HUES6 (cell line): Measurements from ENCODE around the gene PCDH9.

ENCODE experiments used
- H3K27ac ChIP-seq: 2 replicates; pipeline ENCODE4 v1.7.0; 2013; ENCODE audit warnings: low read depth, mild to moderate bottlenecking, low read length, inconsistent platforms
- H3K27me3 ChIP-seq: 2 replicates; pipeline ENCODE4 v1.6.1; 2013; ENCODE audit warnings: low read length; ENCODE audit not compliant: control insufficient read depth, insufficient read depth
- H3K36me3 ChIP-seq: 2 replicates; pipeline ENCODE4 v1.6.1; 2013; ENCODE audit warnings: low read length; ENCODE audit not compliant: control insufficient read depth, insufficient read depth
- H3K4me1 ChIP-seq: 2 replicates; pipeline ENCODE4 v1.6.1; 2013; ENCODE audit warnings: low read length; ENCODE audit not compliant: control insufficient read depth, insufficient read depth
- H3K4me3 ChIP-seq: 2 replicates; pipeline ENCODE4 v1.5.1; 2013; ENCODE audit warnings: low read depth, low read length
- H3K9ac ChIP-seq: one replicate; pipeline ENCODE4 v1.6.1; 2013; ENCODE audit warnings: mild to moderate bottlenecking, low read length
- H3K9me3 ChIP-seq: 2 replicates; pipeline ENCODE4 v1.6.1; 2013; ENCODE audit warnings: low read depth, low read length; ENCODE audit not compliant: control insufficient read depth, insufficient read depth

PCDH9 gene

DNA sequence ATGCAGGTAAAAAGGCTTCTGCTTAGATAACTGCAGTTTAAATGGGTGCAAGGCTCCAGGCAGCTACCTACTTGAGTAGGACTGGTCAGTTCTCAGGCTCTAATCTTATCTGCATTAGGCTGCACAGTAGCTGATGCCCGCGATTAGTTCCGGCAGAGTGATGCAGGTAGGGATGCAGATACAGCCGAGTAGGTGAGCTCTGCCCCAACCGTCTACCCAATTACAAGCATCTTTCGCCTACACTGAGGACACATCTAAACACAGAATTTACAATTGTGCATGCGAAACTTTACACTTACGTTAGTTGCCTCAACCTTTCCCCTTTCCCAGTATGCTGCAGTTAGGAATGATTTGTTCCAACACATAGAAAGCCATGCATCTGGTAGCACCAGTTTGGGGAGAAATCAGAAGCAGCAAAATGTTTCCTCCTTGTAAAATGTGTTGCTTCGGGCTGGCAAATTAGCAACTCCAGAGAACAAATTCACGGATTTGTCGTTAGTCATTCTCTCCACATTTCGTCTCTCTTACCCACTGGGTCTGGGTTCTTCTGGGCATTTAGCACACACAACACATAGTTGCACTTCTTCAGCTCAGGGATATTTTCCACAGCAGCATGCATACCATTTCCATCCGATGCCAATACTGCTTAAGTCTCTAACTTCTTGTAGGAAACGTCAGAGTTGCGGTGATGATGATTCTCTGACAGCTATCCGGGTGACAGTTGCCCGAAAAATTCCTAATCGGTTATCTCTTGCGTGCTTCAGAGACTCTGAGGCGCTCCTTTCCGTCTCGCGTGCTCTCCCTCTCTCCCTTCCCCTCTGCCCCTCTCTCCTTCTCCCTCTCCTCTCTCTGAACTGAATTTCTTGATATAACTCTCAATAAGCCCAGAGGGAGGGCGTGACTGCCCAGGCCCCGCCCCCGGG lies at the start of gene PCDH9:
PCDH9 (minus strand) TSS at position 856 of the 923 bp plus-strand sequence. CDS start 1,896 bp downstream, outside the sequence.
- peaks cover 12% of the 10 kb centered on the region for H3K4me1 ChIP-seq
- H3K9me3 ChIP-seq = no peaks in the 10 kb centered on the region
- peak within 1 kb of the TSS; percentile 45; the same call in 1 of the 2 replicates for H3K27ac ChIP-seq
- no peaks in the 10 kb centered on the region for H3K36me3 ChIP-seq
- H3K9ac ChIP-seq = peak within 1 kb of the TSS; percentile 82
- peak within 1 kb of the TSS; percentile 98 for H3K4me3 ChIP-seq
- H3K27me3 ChIP-seq = peaks cover 31% of the 10 kb centered on the region

DNA sequence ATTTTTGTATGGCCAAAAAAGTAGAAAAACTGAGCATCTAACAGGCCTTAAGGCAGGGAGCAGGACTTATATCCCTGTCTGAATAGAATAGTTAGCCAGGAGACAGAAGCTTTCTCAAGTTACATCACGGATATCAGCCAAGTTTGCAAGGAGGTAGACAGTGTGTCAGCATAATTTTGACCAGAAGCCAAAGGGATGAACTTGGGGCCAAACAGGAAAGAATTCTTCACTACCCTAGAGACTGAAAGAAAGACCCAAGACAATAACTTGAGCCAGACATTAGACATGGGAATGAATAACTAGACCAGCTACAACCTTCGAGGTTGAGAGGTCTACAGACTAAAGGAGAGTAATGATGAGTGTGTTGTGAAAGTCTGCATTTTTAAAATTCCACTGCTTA lies 48.1 kb upstream of the PCDH9 start:
- H3K36me3 ChIP-seq = no peaks in the 10 kb centered on the region
- H3K27ac ChIP-seq = no peak overlapping the region
- H3K4me3 ChIP-seq = no peak overlapping the region
- peaks cover 14% of the 10 kb centered on the region for H3K4me1 ChIP-seq
- no peaks in the 10 kb centered on the region for H3K9me3 ChIP-seq
- H3K9ac ChIP-seq = no peak overlapping the region
- H3K27me3 ChIP-seq = no peaks in the 10 kb centered on the region

DNA sequence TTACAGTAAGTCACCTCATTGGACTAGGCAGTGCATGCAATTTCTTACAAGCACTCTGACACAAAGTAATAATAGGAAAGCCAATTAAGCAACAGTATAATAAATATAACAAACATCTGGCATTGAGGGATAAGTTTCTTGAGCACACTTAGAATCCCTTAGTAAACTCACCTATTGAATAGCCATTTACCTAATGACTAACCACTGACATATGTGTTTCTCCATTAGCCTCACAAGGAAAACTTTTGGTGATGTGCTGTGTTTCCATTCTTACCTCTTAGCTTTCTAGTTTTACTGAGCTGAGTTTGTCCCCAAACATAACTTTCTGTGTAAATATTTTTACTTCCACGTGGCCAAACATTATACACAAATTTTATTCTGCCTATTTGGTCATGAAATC lies 47.4 kb upstream of the PCDH9 start:
- Histone ChIP-seq H3K9me3 (no peaks in the 10 kb centered on the region), H3K27ac (no peak overlapping the region)

DNA sequence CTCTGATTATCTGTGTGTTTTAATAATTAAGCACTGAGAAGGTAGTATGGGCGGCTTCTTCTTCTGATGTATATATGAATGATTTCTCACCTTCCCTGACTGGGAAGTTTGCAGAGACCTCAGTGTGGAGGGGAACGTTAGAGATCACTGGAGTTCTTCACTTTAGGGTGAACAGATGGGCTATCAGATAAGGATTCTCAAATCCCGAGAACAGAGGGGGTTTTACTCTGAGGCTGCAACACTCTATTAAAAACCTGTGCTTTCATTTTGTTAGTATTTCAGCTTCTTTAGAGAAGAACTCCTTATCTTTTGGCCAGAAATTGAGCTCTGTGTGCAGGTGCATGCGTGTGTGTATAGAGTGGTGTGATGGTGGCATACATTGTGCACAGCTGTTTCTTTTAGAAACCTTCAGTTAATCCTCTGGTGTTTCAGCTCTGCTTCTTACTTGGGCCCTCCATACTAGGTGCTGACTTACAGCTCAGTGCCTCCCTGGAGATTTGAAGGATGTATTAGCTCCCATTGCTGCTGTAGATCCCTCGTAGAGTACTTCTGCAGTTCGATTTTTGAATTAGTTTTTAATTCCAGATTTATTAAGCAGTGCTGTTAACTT lies 45.3 kb upstream of the PCDH9 start:
- H3K36me3 ChIP-seq = no peaks in the 10 kb centered on the region
- no peak overlapping the region for H3K9ac ChIP-seq
- H3K4me1 ChIP-seq = 0 out of 2 replicates have a peak, but pooled peaks cover 4% of the 10 kb centered on the region
- no peak overlapping the region for H3K4me3 ChIP-seq
- no peaks in the 10 kb centered on the region for H3K27me3 ChIP-seq
- H3K9me3 ChIP-seq = no peaks in the 10 kb centered on the region
- no peak overlapping the region for H3K27ac ChIP-seq

More for the DNA sequence above, 47.4 kb upstream of the PCDH9 start:
- Histone ChIP-seq H3K4me3 (no peak overlapping the region), H3K27me3 (no peaks in the 10 kb centered on the region), H3K36me3 (no peaks in the 10 kb centered on the region), H3K9ac (no peak overlapping the region), H3K4me1 (peaks cover 14% of the 10 kb centered on the region)

- Histone ChIP-seq H3K27ac (no peak overlapping the region), H3K36me3 (no peaks in the 10 kb centered on the region), H3K4me1 (0 out of 2 replicates have a peak, but pooled peaks cover 4% of the 10 kb centered on the region), H3K9ac (no peak overlapping the region), H3K4me3 (no peak overlapping the region), H3K27me3 (no peaks in the 10 kb centered on the region), H3K9me3 (no peaks in the 10 kb centered on the region)
Measured at GRCh38 chr13:67273001-67273400, 42.9 kb upstream of the PCDH9 start.

DNA sequence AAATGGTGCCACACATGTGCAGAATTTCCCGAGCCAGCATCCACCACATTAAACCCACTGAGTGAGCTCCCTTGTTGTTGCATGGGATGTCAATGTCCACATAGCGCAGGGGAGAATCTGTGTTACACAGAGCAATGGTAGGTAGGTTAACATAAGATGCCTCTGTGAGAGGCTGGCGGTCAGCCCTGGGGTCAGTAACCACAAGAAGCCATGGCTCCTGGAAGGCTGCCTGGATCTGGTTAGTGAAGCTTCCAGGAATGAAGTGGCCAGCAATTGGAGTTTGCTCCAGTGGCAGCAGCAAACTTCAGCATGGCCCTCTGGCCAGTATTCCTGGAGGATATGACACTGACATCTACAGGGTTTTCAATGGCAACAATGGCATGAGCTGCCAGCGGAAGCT lies 37.0 kb upstream of the PCDH9 start:
- Histone ChIP-seq H3K4me1 (no peaks in the 10 kb centered on the region), H3K9me3 (no peaks in the 10 kb centered on the region), H3K9ac (no peak overlapping the region), H3K36me3 (no peaks in the 10 kb centered on the region), H3K27ac (no peak overlapping the region), H3K4me3 (no peak overlapping the region), H3K27me3 (no peaks in the 10 kb centered on the region)

DNA sequence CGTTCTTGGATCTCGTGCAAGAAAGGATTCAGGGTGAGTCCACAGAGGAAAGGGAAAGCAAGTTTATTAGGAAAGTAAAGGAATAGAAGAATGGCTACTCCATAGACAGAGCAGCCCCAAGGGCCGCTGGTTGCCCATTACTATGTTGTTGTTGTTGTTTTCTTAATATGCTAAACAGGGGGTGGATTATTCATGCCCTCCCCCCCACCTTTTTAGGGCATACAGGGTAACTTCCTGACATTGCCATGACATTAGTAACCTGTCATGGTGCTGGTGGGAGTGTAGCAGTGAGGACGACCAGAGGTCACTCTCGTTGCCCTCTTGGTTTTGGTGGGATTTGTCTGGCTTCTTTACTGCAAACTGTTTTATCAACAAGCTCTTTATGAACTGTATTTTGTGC lies 29.1 kb upstream of the PCDH9 start:
- Histone ChIP-seq H3K27ac (peak overlapping the region; percentile 76; the same call in 1 of the 2 replicates), H3K27me3 (no peaks in the 10 kb centered on the region), H3K4me1 (peaks cover 27% of the 10 kb centered on the region), H3K4me3 (0 out of 2 replicates have a peak overlapping the region, but pooled peaks have one; percentile 5), H3K9me3 (no peaks in the 10 kb centered on the region), H3K36me3 (no peaks in the 10 kb centered on the region), H3K9ac (peak overlapping the region; percentile 47)

GRCh38 chr13:67258482-67258881 lies 28.3 kb upstream of the PCDH9 start:
- Histone ChIP-seq H3K4me3 (no peak overlapping the region), H3K27me3 (no peaks in the 10 kb centered on the region), H3K4me1 (peaks cover 27% of the 10 kb centered on the region), H3K9ac (no peak overlapping the region), H3K27ac (peak overlapping the region; percentile 76; the same call in 1 of the 2 replicates), H3K36me3 (no peaks in the 10 kb centered on the region), H3K9me3 (no peaks in the 10 kb centered on the region)

- no peak overlapping the region for H3K27ac ChIP-seq
- no peak overlapping the region for H3K4me3 ChIP-seq
- H3K4me1 ChIP-seq = peaks cover 3% of the 10 kb centered on the region
- no peak overlapping the region for H3K9ac ChIP-seq
- H3K27me3 ChIP-seq = no peaks in the 10 kb centered on the region
- H3K9me3 ChIP-seq = no peaks in the 10 kb centered on the region
- H3K36me3 ChIP-seq = no peaks in the 10 kb centered on the region
Measured at GRCh38 chr13:67238861-67239260, 8.7 kb upstream of the PCDH9 start.

DNA sequence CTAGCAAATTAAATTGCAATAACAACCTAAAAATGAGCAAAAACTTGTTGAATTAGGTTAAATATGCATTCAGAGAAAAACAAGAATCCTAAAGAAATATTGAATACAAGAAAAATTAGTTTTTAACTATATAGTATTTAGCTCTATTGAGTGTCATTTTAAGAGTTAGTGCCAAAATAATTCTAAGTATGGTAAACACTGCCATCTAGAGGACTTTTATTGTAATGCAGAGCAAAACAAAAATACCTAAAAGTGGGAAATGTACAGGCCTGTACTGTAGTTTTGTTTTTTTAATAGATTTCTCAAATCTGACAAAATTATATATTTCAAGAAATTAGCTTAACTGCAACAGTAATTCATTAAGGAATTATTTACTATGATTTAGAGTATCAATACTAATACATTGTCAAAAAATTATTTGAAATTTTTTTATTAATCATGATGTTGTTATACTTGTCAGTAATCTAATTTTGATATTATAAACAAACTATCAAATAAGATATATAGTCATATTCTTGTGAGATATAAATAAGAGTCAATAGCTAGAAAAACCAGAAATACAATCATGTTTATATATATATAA lies 8.2 kb upstream of the PCDH9 start:
- no peaks in the 10 kb centered on the region for H3K36me3 ChIP-seq
- H3K4me1 ChIP-seq = peaks cover 7% of the 10 kb centered on the region
- no peaks in the 10 kb centered on the region for H3K27me3 ChIP-seq
- H3K27ac ChIP-seq = no peak overlapping the region
- no peak overlapping the region for H3K4me3 ChIP-seq
- H3K9ac ChIP-seq = no peak overlapping the region
- no peaks in the 10 kb centered on the region for H3K9me3 ChIP-seq

- H3K9ac ChIP-seq = no peak overlapping the region
- no peaks in the 10 kb centered on the region for H3K36me3 ChIP-seq
- H3K9me3 ChIP-seq = no peaks in the 10 kb centered on the region
- H3K27ac ChIP-seq = no peak overlapping the region
- no peaks in the 10 kb centered on the region for H3K27me3 ChIP-seq
- no peak overlapping the region for H3K4me3 ChIP-seq
- H3K4me1 ChIP-seq = peaks cover 7% of the 10 kb centered on the region
Measured at GRCh38 chr13:67235265-67235664, 5.1 kb upstream of the PCDH9 start.
